RPMI7951 (cell line): ENCODE results near the gene RBM33. TPM values are rescaled to one million over a fixed set of nuclear protein-coding genes. Genes with fewer than 3 reads are reported as not detected.
A peak's percentile ranks its signal among the peaks of the same experiment; 100 is the strongest.

ENCODE experiments used
- DNase-seq: peaks from one replicate; pipeline ENCODE4 v3.0.0-alpha.2; 2012; ENCODE audit warnings: low read depth
- total RNA-seq: library from RNA; depleted of rRNA; stranded (reverse); fragments of >200 nt; shearing (Covaris generic); gene quantifications from 2 replicates; pipeline ENCODE4 v1.2.3, GENCODE V29; 2014

RBM33 gene
- total RNA-seq, 1 experiment from 2014 or later: 12.7 TPM

- DNase-seq: no peak
Measured at GRCh38 chr7:155724327-155725005, 80.0 kb downstream of the RBM33 start.

DNA sequence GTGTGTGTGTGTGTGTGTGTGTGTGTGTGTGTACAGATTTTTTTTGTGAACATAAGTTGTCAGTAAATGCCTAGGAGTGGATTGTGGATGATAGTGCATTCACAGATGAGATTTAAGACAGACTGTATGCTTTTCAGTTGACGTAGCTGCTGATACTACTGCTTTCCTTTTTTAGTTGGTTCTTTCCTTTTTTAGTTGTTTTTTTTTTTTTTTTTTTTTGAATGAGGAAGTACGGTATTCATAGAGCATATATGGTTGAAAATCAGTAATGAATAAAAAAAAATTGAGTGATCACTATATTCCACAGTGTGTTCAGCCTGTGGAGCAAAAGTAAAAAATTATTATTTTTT lies 80.5 kb downstream of the RBM33 start:
- DNase-seq: no peak

GRCh38 chr7:155727616-155728015 lies 83.2 kb downstream of the RBM33 start:
- DNase-seq: no peak

DNA sequence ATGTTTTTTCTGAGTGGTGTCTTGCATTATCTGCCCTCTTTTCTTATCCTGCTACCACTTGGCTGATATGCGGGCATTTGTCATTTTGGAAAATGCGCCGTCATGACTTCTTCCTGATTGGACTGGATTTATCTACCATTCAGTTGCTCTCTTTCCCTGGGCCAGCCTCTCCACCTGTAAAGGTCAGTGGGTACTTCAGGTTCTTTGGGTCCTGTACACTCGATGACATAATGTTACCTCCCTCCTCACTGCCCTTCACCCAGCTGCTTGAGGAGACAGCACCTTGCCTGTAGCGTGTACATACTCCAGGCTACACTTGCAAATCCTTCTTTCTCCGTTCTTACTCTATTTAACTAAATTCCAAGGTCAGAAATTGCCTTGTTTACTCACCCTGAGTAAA lies 83.7 kb downstream of the RBM33 start:
- DNase-seq: no peak

GRCh38 chr7:155729847-155730246 lies 85.4 kb downstream of the RBM33 start:
- peak; percentile 1 for DNase-seq

DNA sequence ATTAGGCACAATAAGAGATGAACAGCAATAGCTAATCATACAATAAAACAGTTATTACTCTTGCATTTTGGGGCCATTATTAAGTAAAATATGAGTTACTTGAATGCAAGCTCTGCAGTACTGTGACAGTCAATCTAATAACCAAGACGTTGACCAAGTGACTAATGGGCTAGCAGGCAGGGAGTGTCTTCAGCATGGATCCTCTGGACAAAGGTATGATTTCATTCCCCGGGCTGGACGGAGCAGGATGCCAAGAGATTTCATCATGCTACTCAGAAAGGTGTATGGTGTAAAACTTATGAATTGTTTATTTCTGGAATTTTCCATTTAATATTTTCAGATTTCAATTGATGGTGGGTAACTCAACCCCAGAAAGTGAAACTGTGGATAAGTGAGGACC lies 86.9 kb downstream of the RBM33 start:
- no peak for DNase-seq

- DNase-seq: no peak
Measured at GRCh38 chr7:155731871-155732270, 87.4 kb downstream of the RBM33 start.

DNA sequence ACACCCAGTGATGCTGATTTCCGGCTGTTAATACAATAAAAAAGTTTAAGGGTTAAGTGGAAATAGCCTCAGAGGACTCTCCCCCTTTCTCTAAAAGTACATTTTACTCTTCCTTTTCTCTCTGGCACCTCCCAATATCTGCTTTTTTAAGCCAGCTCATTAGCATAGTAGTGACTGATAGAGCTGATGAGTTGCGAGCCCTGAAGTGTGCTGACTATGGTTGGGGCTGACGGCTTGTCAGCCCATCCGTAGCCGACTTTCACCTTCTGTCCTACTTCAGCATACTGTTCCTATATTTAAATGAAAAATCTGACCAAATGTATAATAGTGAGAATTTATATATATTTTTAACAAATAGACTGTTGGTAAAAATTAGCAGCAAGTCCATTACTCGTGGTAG lies 87.8 kb downstream of the RBM33 start:
- DNase-seq: no peak

- no peak for DNase-seq
Measured at GRCh38 chr7:155733582-155734444, 89.4 kb downstream of the RBM33 start.

GRCh38 chr7:155734445-155734809 lies 90.0 kb downstream of the RBM33 start:
- DNase-seq: no peak

GRCh38 chr7:155735442-155736115 lies 91.1 kb downstream of the RBM33 start:
- DNase-seq: no peak

DNA sequence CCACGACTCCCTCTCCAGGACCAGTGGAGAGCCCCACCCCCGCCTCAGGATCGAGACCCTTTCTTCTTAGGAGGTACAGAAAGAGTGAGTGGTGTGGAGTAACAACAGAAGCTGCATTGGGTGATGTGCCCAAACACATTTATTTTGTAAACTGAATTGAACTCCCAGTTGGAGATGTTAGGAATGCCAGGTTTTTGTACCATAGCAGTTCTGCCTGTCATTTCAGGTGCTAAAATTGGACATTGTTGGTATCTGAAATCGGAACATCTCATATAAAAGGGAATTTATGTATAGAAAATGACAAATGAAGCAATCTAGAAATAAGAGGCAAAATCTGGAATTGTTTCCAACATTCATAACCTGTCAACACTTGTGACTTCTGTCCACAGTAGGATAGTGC lies 93.1 kb downstream of the RBM33 start:
- DNase-seq: no peak

DNA sequence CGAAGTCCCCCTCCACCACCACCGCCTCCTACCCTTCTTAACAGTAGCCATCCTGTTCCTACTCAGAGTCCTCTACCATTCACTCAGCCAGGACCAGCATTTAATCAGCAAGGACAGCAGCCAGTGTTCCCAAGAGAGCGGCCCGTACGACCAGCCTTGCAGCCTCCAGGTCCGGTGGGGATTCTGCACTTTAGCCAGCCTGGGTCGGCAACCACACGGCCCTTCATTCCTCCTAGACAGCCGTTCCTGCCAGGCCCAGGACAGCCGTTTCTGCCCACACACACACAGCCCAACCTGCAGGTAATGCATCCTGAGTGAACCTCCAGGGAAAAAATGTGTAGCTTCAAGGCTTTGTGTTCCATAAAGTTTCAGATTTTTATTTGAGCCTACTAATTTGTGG lies 93.6 kb downstream of the RBM33 start:
- no peak for DNase-seq

GRCh38 chr7:155738652-155739537 lies 94.4 kb downstream of the RBM33 start:
- DNase-seq: peak; percentile 64

GRCh38 chr7:155739538-155740143 lies 95.2 kb downstream of the RBM33 start:
- DNase-seq: no peak

DNA sequence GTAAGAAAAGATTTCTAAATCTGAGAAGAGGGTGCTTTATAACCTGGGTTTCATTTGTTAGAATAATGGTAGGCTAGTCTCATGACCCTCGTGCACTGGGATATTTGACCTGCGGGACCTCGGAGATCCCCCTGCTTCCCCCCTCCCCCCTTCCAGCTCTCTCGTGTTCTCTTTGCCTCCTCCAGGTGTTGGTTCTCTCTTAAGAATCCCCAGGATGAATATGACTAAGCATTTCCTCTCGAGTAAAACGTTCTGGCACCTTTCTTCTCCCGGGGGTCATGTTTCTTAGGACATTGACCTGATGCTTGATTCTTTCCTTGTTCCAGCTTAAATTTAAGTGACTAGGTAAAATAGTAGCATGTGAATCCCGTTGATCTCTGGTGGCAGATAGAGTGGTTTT lies 96.6 kb downstream of the RBM33 start:
- DNase-seq: no peak

- no peak for DNase-seq
Measured at GRCh38 chr7:155741805-155742204, 97.3 kb downstream of the RBM33 start.

DNA sequence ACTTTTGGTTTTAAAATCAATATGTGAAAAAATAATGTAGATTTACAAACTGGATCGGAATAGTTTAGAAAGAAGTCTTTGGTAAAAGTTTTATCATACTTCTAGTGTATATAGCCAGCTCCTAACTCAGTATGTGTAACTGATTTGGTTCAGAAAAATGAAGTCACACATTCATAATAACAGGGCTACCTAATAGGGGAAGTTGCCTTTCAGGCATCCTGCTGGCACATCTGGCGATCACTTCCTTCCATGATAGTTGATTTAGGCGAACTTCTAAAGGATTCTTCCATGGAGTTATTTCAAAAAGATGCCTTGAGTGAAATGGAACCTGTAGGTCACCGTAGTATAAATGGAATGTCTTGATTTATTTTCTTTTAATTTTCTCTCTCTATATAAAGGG lies 98.7 kb downstream of the RBM33 start:
- DNase-seq: no peak

DNA sequence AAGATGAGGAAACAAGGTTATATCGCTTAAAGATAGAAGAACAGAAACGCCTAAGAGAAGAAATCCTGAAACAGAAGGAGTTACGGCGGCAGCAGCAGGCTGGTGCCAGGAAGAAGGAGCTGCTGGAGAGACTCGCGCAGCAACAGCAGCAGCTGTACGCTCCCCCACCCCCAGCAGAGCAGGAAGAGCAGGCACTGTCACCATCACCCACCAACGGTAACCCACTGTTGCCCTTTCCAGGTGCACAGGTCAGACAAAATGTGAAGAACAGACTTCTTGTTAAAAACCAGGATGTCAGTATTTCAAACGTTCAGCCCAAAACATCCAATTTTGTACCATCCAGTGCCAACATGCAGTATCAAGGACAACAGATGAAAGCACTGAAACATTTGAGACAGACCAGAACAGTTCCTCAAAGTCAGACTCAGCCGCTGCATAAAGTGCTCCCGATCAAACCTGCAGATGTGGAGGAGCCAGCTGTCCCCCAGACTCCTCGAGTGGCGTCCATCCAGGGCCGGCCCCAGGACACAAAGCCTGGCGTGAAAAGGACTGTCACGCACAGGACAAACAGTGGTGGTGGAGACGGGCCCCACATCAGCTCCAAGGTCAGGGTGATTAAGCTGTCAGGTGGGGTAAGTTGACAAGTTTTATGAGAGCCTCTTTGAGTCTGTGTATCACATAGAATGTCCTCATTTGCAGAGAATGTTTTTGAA lies 100.7 kb downstream of the RBM33 start:
- DNase-seq: no peak

- no peak for DNase-seq
Measured at GRCh38 chr7:155745737-155746136, 101.3 kb downstream of the RBM33 start.

- no peak for DNase-seq
Measured at GRCh38 chr7:155746188-155746587, 101.7 kb downstream of the RBM33 start.
